8988T (cell line): ENCODE measurements around the gene ZNF398.
"Not testable (repeated sequence)": the region's sequence is repeated elsewhere in the genome, so short reads cannot be mapped to it uniquely, and the experiment has no call there.

Experiments used
- DNase-seq: peaks from one replicate; pipeline ENCODE4 v3.0.0; 2011

ZNF398 gene

GRCh38 chr7:149198161-149198816, 51.0 kb downstream of the ZNF398 start:
- DNase-seq, result no peak

DNA sequence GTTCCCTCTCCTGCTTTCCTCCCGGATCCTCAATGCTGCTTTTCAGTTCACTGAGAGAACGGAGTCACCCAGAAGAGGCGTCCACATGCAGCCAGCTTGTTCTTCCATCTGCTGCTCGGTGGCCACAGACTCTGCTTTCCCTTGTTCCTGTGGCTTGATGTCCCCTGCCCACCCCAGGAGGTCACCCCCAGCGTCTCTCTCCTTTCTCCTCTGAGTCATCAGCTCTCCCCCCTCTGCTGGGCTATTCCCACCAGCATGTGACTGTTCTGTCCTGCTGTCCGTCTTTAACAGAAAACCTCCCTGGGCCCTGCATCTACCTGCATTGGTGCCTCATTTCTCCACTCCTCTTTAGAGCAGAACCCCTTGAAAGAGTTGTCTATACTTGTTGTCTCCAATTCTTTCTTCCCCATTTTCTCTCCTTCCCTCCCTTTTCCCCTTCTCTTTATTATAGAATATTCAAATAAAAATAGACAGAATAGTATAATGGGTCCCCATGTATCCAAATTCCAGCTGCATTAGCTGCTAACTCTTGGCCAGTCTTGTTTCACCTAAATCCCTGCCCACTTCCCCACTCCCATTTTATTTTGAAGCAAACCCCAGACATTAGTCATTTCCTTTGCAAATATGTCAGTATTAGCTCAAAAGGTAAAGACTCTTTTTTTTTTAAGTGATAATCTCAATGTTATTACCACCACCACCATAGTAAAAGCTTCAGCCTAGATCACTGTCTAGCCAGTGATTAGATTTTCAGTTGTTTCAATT, 52.2 kb downstream of the ZNF398 start:
- no peak for DNase-seq

DNA sequence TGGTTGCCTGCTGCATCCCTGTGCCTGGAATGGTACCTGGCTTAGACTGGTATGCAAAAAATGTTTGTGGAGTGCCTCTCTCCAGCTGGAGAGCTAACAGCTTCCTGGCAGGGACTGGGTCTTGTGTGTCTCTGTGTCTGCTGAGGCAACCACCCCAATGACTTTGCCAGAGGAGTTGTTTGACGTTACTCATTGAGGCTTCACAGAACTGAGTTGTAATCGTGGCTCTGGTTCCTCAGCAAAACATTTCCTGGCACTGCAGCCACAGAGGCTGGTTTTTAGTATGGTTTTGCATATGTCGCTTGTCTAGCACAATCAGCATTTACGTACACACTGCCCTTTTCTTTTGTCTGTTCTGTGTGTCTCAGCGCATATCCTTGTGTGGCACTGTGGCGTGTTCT, 55.6 kb downstream of the ZNF398 start:
- no peak for DNase-seq

GRCh38 chr7:149205690-149206381, 58.6 kb downstream of the ZNF398 start:
- DNase-seq, result no peak

- no peak for DNase-seq
Measured at GRCh38 chr7:149207324-149208035, 60.2 kb downstream of the ZNF398 start.

- DNase-seq, result peak; percentile 70
Measured at GRCh38 chr7:149209518-149210269, 62.4 kb downstream of the ZNF398 start.

DNA sequence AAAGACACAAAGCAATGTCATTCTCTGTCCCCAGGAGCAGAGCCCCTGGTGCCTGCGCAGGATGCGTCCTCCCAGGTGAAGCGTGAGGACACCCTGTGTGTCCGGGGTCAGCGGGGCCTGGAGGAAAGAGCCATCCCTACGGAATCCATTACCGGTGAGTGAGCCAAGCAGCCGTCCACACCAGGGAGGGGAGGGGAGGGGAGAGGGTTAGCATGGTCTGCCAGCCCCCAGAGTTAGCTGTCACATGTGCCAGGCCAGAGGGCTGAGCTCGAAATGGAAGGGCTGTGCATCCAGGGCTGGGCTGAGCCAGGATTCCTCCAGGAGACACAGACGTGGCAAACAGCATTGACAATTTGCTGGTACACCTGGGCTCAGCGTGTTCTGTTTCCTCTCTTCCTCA, 63.3 kb downstream of the ZNF398 start:
- no peak for DNase-seq

DNA sequence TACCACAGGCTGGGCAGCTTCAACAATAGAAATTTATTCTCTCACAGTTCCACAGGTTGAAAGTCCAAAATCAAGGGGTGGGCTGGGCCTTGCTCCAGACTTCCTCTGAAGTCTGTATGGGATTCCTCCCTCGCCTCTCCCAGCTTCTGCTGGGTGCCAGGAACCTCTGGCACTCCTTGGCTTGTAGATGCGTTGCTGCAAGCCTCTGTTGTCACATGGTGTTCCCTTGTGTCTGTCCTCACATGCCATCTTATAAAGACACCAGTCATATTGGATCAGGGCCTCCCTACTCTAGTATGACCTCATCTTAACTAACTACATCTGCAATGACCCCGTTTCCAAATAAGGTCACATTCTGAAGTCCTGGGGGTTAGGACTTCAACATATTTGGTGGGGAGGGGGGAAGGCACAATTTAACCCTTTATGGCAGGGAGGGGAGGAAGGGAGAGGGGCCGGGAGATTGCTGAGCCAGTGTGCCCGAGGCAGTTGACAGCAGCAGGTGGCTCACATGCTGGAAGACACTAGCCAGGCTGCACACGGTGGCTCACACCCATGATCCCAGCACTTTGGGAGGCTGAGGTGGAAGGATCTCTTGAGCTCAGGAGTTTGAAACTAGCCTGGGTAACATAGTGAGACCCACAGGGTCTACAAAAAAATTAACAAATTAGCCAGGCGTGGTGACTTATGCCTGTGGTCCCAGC, 66.9 kb downstream of the ZNF398 start:
- DNase-seq, result no peak

DNA sequence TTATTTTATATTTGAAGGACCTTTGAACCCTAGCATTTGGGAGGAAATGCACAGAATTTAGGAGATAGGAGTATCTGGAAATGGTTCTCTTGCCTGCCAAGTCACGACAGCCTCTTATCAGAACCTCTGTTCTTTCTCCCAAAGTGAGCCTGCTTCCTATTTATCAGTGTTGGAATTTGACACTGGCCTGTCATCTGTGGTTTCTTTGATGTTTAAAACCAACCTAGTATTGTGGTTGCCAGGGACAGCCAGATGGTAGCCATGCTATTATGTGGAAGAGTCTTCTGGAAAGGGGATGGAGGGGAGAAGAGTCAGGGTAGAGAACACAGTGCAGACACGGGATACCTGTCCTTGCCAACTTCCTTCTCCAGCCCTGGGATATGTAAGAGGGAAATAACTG, 69.1 kb downstream of the ZNF398 start:
- no peak for DNase-seq

GRCh38 chr7:149217570-149217969, 70.3 kb downstream of the ZNF398 start:
- DNase-seq, result no peak

GRCh38 chr7:149218469-149219420, 71.5 kb downstream of the ZNF398 start:
- DNase-seq, result no peak

DNA sequence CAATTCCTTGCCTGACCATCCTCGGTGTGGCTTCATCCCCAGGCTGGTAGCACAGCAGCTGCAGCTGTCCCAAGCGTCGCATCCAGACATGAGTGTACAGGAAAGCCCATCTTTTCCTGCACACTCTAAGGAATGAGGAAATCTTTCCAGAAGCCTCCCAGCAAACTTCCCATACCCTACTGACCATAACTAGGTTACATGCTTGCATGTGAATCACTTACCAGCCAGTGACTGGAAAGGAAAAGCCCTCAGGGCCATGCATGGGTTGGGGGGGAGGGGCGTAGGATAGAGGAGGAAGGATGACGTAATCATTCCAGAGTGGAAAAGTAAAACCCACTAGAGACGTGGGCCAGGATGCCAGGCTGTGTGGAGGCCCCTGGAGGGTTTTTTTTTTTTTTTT, 73.3 kb downstream of the ZNF398 start:
- DNase-seq, result no peak

DNA sequence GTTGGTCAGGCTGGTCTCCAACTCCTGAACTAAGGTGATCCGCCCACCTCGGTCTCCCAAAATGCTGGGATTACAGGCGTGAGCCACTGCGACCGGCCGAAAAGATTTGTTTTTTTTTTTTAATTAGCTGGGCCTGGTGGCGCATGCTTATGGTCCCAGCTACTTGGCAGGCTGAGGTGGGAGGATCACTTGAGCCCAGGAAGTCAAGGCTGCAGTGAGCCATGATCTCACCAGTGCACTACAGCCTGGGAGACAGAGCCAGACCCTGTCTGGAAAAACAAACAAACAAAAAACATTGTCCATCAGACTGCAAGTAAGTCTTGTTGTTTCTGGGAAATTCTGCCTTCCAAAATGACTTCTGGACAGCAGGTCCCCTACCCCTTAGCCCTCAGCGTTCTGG, 75.9 kb downstream of the ZNF398 start:
- no peak for DNase-seq

- DNase-seq, result no peak
Measured at GRCh38 chr7:149223761-149224160, 76.5 kb downstream of the ZNF398 start.

DNA sequence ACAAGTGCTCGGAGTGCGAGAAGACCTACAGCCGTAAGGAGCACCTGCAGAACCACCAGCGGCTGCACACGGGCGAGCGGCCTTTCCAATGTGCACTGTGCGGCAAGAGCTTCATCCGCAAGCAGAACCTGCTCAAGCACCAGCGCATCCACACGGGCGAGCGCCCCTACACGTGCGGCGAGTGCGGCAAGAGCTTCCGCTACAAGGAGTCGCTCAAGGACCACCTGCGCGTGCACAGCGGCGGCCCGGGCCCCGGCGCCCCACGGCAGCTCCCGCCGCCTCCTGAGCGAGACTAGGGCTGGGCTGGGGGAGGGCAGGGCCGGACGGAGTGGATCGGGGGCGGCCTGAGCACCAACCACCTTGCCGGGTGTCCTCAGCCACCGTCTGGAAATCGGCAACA, 77.1 kb downstream of the ZNF398 start:
- DNase-seq, result no peak

- DNase-seq, result no peak
Measured at GRCh38 chr7:149225106-149225505, 77.9 kb downstream of the ZNF398 start.

GRCh38 chr7:149225656-149226055, 78.4 kb downstream of the ZNF398 start:
- DNase-seq, result no peak

DNA sequence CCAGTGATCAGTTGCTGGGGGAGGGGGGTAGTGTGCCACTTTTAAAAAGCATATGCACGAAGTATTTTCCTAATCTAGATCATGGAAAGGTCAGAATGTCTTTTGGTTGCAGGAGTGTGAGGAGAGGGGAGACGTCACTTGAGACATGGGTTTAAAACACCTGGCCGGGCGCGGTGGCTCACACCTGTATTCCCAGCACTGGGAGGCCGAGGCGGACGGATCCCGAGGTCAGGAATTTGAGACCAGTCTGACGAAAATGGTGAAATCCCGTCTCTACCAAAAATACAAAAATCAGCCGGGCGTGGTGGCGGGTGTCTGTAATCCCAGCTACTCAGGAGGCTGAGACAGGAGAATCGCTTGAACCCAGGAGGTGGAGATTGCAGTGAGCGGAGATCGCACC, 79.1 kb downstream of the ZNF398 start:
- not testable (repeated sequence) for DNase-seq

- no peak for DNase-seq
Measured at GRCh38 chr7:149226840-149227494, 79.7 kb downstream of the ZNF398 start.

DNA sequence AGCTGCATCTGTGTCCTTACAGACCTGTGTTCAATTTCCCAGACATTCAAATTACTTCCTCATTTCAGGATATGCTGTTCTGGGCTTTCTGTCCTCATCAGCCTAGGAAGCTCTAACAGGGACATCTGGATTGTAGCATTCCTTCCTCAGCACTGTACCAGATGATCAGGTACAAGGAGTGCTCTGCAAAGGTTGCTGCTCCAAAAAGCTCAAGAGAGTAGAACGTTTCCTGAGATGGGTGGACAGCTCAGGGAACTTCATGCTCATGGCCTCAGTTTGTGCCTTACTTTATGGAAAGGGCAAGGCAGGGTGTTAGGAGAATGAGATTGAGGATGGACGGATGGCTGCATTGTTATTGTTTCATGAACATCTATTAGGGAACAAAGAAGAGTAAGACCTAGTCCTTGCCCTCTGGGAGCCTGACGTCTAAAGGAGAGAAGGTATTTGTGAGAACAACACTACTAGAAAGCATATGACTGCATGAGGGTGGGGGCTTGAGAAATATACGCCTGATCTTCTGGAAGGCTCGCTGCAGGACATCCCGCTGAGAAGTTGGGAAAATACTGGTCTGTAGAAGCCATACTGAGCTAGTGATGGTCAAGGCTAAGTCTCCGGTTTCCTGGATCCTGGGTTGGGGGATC, 81.7 kb downstream of the ZNF398 start:
- DNase-seq, result no peak
